Neural crest cell (in vitro differentiated cells): ENCODE measurements around the gene WDFY3. TPM values are rescaled to one million over a fixed set of nuclear protein-coding genes. Genes with fewer than 3 reads are reported as not detected.

ENCODE experiments used
- DNase-seq: peaks from one replicate; pipeline ENCODE4 v3.0.0; 2021; ENCODE audit warnings: low read depth, mixed read lengths, low spot score
- H3K27ac Mint-ChIP-seq: one replicate; pipeline ENCODE4 v1.8.0; 2021; ENCODE audit warnings: mild to moderate bottlenecking, mixed read lengths; ENCODE audit not compliant: unreplicated experiment
- H3K27me3 Mint-ChIP-seq: 2 replicates; pipeline ENCODE4 v1.8.0; 2021; ENCODE audit warnings: low read depth, mild to moderate bottlenecking, mixed read lengths
- H3K36me3 Mint-ChIP-seq: 2 replicates; pipeline ENCODE4 v1.8.0; 2021; ENCODE audit warnings: low read depth, mild to moderate bottlenecking, mixed read lengths
- H3K4me1 Mint-ChIP-seq: 2 replicates; pipeline ENCODE4 v1.8.0; 2021; ENCODE audit warnings: mixed read lengths
- H3K4me3 Mint-ChIP-seq: one replicate; pipeline ENCODE4 v1.8.0; 2021; ENCODE audit warnings: mild to moderate bottlenecking, mixed read lengths
- H3K9me3 Mint-ChIP-seq: 2 replicates; pipeline ENCODE4 v1.8.0; 2021; ENCODE audit warnings: mixed read lengths
- total RNA-seq: library from RNA; stranded (reverse); gene quantifications from 2 replicates; pipeline ENCODE4 v1.2.1, GENCODE V29; 2021
- TF ChIP-seq, protein P1 (sequence below): fragments of 200-600 bp; sonication (generic); conservative IDR thresholded peaks from 2 replicates; pipeline ENCODE4 v1.5.0; 2021; ENCODE audit warnings: antibody characterized with exemption, mild to moderate bottlenecking

The WDFY3 gene
- total RNA-seq, 1 donor from 2014 or later, result 53.5 TPM

DNA sequence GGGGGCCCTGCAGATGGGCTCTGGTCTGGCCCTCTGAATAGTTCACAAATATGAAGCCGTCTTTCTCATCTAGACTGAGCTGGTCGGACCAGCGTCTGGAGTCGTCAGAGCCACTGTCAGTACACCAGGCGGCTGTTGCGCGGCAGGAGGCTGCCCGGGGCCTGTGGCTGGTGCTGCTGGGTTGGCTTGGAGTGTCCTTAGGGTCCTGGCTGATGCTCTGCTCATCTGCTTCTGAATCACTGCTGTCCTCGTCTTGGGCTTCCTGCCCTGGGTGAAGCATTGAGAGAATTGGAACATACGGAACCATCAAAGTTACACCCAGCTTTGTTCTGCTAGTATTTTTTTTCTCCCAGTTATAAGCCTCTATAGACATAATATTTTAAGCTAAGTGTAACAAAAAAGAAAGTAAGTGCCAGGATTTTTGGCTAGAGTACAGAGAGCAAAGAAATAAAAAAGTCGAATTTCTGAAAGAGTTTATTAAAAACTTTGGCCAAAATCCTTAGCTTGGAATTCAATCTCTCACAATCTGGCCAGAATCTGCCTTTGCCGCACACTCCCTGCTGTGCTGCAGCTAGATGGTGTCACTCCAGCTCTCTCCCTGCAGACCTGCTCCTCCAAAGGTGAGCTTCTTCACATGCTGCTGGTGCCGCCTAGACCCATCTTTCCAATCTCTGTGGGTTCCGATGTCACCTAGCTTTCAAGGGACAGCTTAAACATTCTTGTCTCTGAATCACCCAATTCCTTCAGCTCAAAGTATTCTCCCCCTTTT, 287.3 kb downstream of the WDFY3 start:
- H3K4me3 Mint-ChIP-seq, result no peak overlapping the region
- H3K36me3 Mint-ChIP-seq, result peaks cover 16% of the 10 kb centered on the region
- no peak for DNase-seq
- TF ChIP-seq, protein P1, sequence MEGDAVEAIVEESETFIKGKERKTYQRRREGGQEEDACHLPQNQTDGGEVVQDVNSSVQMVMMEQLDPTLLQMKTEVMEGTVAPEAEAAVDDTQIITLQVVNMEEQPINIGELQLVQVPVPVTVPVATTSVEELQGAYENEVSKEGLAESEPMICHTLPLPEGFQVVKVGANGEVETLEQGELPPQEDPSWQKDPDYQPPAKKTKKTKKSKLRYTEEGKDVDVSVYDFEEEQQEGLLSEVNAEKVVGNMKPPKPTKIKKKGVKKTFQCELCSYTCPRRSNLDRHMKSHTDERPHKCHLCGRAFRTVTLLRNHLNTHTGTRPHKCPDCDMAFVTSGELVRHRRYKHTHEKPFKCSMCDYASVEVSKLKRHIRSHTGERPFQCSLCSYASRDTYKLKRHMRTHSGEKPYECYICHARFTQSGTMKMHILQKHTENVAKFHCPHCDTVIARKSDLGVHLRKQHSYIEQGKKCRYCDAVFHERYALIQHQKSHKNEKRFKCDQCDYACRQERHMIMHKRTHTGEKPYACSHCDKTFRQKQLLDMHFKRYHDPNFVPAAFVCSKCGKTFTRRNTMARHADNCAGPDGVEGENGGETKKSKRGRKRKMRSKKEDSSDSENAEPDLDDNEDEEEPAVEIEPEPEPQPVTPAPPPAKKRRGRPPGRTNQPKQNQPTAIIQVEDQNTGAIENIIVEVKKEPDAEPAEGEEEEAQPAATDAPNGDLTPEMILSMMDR, result no peak
- no peak overlapping the region for H3K27ac Mint-ChIP-seq
- no peaks in the 10 kb centered on the region for H3K9me3 Mint-ChIP-seq
- no peaks in the 10 kb centered on the region for H3K27me3 Mint-ChIP-seq
- peaks cover 24% of the 10 kb centered on the region for H3K4me1 Mint-ChIP-seq

DNA sequence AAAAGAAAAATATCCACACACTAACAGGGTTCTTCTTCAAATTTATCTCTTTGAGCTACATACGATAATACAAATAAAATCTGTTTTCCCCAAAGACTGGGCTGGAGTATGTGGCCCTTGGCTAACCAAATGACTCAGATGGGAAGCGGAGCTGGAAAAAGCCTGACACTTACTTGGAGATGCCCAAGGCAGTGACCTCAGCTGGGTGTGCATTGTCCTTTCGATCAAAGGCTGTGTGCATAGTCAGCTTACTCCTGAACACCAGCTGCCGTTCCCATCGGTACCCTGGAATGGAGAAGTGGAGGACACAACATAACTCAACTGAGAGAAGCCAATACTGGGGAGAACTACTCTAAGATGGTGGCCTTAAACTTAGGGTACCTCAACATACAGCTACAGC, 288.5 kb downstream of the WDFY3 start:
- Mint-ChIP-seq H3K27ac (no peak overlapping the region), H3K4me1 (peaks cover 18% of the 10 kb centered on the region)

GRCh38 chr4:84677093-84677492, 289.4 kb downstream of the WDFY3 start:
- no peak overlapping the region for H3K4me3 Mint-ChIP-seq
- TF ChIP-seq, protein P1, result no peak
- H3K9me3 Mint-ChIP-seq, result no peaks in the 10 kb centered on the region
- peaks cover 13% of the 10 kb centered on the region for H3K4me1 Mint-ChIP-seq
- peaks cover 19% of the 10 kb centered on the region for H3K36me3 Mint-ChIP-seq
- no peak for DNase-seq
- peak overlapping the region; percentile 57 for H3K27ac Mint-ChIP-seq
- H3K27me3 Mint-ChIP-seq, result no peaks in the 10 kb centered on the region

More for the DNA sequence above, 288.5 kb downstream of the WDFY3 start:
- DNase-seq, result no peak
- TF ChIP-seq, protein P1, result no peak
- no peaks in the 10 kb centered on the region for H3K27me3 Mint-ChIP-seq
- no peaks in the 10 kb centered on the region for H3K9me3 Mint-ChIP-seq
- no peak overlapping the region for H3K4me3 Mint-ChIP-seq
- H3K36me3 Mint-ChIP-seq, result peaks cover 13% of the 10 kb centered on the region

GRCh38 chr4:84673475-84674240, 292.8 kb downstream of the WDFY3 start:
- Mint-ChIP-seq H3K4me1 (no peaks in the 10 kb centered on the region), H3K27me3 (no peaks in the 10 kb centered on the region), H3K36me3 (peaks cover 21% of the 10 kb centered on the region), H3K27ac (no peak overlapping the region), H3K4me3 (no peak overlapping the region), H3K9me3 (no peaks in the 10 kb centered on the region)
- no peak for DNase-seq
- TF ChIP-seq, protein P1, result no peak

DNA sequence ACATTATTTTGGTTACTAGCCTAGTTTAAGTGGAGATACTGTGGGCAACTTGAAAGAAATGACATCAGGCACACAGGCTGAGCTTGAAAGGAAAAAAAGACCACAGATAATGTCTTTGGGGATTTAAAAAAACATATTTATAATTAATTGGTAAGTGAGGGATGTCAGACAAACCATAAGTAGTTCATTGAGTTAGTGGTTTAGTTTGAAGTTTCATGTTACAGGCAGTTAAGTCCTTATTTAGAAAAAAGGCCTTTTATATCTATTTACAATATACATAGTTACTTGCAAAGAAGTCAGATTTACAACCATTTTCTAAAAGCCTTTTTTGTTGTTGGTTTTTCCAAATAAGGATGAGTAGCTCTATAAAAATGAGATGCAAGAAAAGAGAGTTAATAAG, 294.3 kb downstream of the WDFY3 start:
- no peak for DNase-seq
- Mint-ChIP-seq H3K27me3 (no peaks in the 10 kb centered on the region), H3K27ac (no peak overlapping the region), H3K9me3 (no peaks in the 10 kb centered on the region), H3K4me3 (no peak overlapping the region), H3K4me1 (no peaks in the 10 kb centered on the region), H3K36me3 (peaks cover 21% of the 10 kb centered on the region)
- TF ChIP-seq, protein P1, result no peak
